ENCODE data around the gene PIK3IP1.
"Not testable (repeated sequence)": the region's sequence is repeated elsewhere in the genome, so short reads cannot be mapped to it uniquely, and the experiment has no call there.

The PIK3IP1 gene

GRCh38 chr22:31244046-31244942, 48.0 kb downstream of the PIK3IP1 start:
- Histone ChIP-seq H3K4me1 (peaks cover 17% of the 10 kb centered on the region), H3K9ac (no peak overlapping the region), H3K27me3 (no peaks in the 10 kb centered on the region), H3K27ac (no peak overlapping the region), H3K9me3 (no peaks in the 10 kb centered on the region), H3K4me3 (no peak overlapping the region), H3K4me2 (no peak overlapping the region), H4K20me1 (peaks cover 40% of the 10 kb centered on the region), H3K36me3 (peaks cover 52% of the 10 kb centered on the region)
- no peak for TF ChIP-seq Cebpa-rat (IDR thresholded peaks at IDR 0.05)

- H3K4me3 ChIP-seq, result no peak overlapping the region
These were observed 48.8 kb downstream of the PIK3IP1 start for GRCh38 chr22:31243339-31244045.

GRCh38 chr22:31241936-31242335, 50.4 kb downstream of the PIK3IP1 start:
- Histone ChIP-seq H3K4me2 (no peak overlapping the region), H3K36me3 (peaks cover 51% of the 10 kb centered on the region), H3K9ac (no peak overlapping the region), H3K9me3 (no peaks in the 10 kb centered on the region), H3K4me1 (no peaks in the 10 kb centered on the region), H3K27me3 (no peaks in the 10 kb centered on the region), H3K27ac (no peak overlapping the region), H4K20me1 (peaks cover 44% of the 10 kb centered on the region), H3K4me3 (no peak overlapping the region)
- no peak for TF ChIP-seq Cebpa-rat (IDR thresholded peaks at IDR 0.05)

More at GRCh38 chr22:31243339-31244045, 48.8 kb downstream of the PIK3IP1 start:
- Histone ChIP-seq H4K20me1 (peaks cover 44% of the 10 kb centered on the region), H3K4me1 (peaks cover 13% of the 10 kb centered on the region), H3K27ac (no peak overlapping the region), H3K36me3 (peaks cover 53% of the 10 kb centered on the region), H3K9me3 (no peaks in the 10 kb centered on the region), H3K4me2 (no peak overlapping the region), H3K9ac (no peak overlapping the region), H3K27me3 (no peaks in the 10 kb centered on the region)
- no peak for TF ChIP-seq Cebpa-rat (IDR thresholded peaks at IDR 0.05)

DNA sequence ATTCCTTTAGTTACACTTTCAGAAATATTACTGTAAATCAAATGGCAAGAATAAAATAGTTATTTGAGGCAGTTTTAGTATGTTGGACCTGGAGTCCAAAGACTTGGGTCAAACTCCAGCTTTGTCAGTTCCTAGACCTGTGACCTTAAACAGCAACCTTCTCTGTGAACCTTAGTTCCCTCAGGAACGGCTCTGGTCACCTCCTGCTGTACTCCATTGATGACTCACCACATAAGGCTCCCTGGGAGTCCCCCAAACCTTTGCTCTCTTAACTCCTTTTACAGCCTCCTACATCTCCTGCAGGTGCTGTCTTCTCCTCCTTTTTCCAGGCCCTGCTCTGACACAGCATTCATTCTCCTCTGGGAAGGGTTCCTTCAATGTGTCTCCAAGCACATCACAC, 51.1 kb downstream of the PIK3IP1 start:
- no peak overlapping the region for H3K4me3 ChIP-seq
- H3K27ac ChIP-seq, result no peak overlapping the region
- peaks cover 2% of the 10 kb centered on the region; the same call in 1 of the 2 replicates for H3K4me1 ChIP-seq
- H3K9me3 ChIP-seq, result no peaks in the 10 kb centered on the region
- H3K27me3 ChIP-seq, result no peaks in the 10 kb centered on the region
- H3K9ac ChIP-seq, result no peak overlapping the region
- H3K4me2 ChIP-seq, result no peak overlapping the region
- H4K20me1 ChIP-seq, result peaks cover 44% of the 10 kb centered on the region
- H3K36me3 ChIP-seq, result peaks cover 57% of the 10 kb centered on the region
- no peak for TF ChIP-seq Cebpa-rat (IDR thresholded peaks at IDR 0.05)

- H3K36me3 ChIP-seq, result peaks cover 66% of the 10 kb centered on the region
- peaks cover 44% of the 10 kb centered on the region for H4K20me1 ChIP-seq
- no peaks in the 10 kb centered on the region for H3K9me3 ChIP-seq
- no peaks in the 10 kb centered on the region for H3K27me3 ChIP-seq
- H3K4me2 ChIP-seq, result no peak overlapping the region
- TF ChIP-seq Cebpa-rat (IDR thresholded peaks at IDR 0.05), result no peak
- H3K9ac ChIP-seq, result no peak overlapping the region
- H3K4me3 ChIP-seq, result no peak overlapping the region
- no peak overlapping the region for H3K27ac ChIP-seq
- peaks cover 15% of the 10 kb centered on the region for H3K4me1 ChIP-seq
These were observed 52.4 kb downstream of the PIK3IP1 start for GRCh38 chr22:31239771-31240370.

GRCh38 chr22:31238057-31238456, 54.2 kb downstream of the PIK3IP1 start:
- Histone ChIP-seq H4K20me1 (peaks cover 33% of the 10 kb centered on the region), H3K27me3 (no peaks in the 10 kb centered on the region), H3K4me3 (no peak overlapping the region), H3K9me3 (no peaks in the 10 kb centered on the region), H3K4me1 (peaks cover 33% of the 10 kb centered on the region), H3K36me3 (peaks cover 63% of the 10 kb centered on the region), H3K9ac (no peak overlapping the region), H3K27ac (no peak overlapping the region), H3K4me2 (no peak overlapping the region)
- TF ChIP-seq Cebpa-rat (IDR thresholded peaks at IDR 0.05), result no peak

DNA sequence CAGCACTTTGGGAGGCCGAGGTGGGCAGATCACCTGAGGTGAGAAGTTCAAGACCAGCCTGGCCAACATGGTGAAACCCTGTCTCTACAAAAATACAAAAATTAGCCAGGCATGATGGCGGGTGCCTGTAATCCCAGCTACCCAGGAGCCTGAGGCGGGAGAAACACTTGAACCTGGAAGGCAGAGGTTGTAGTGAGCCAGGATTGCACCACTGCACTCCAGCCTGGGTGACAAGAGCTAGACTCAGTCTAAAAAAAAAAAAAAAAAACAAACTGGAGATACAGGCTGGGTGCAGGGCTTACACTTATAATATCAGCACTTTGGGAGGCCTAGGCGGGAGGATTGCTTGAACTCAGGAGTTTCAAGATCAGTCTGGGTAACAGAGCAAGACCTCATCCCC, 56.2 kb downstream of the PIK3IP1 start:
- H3K9ac ChIP-seq, result not testable (repeated sequence)
- H4K20me1 ChIP-seq, result peaks cover 35% of the 10 kb centered on the region

GRCh38 chr22:31235081-31235480, 57.2 kb downstream of the PIK3IP1 start:
- H3K27ac ChIP-seq, result peak overlapping the region; percentile 61
- H3K9ac ChIP-seq, result peak overlapping the region; percentile 21; the same call in 1 of the 2 replicates
- H3K4me2 ChIP-seq, result peak overlapping the region; percentile 74
- TF ChIP-seq Cebpa-rat (IDR thresholded peaks at IDR 0.05), result no peak
- peaks cover 55% of the 10 kb centered on the region for H3K36me3 ChIP-seq
- H4K20me1 ChIP-seq, result peaks cover 37% of the 10 kb centered on the region
- H3K4me1 ChIP-seq, result peaks cover 63% of the 10 kb centered on the region
- no peak overlapping the region for H3K4me3 ChIP-seq
- H3K9me3 ChIP-seq, result no peaks in the 10 kb centered on the region
- H3K27me3 ChIP-seq, result no peaks in the 10 kb centered on the region

More for the DNA sequence above, 56.2 kb downstream of the PIK3IP1 start:
- Histone ChIP-seq H3K4me2 (peak overlapping the region; percentile 74), H3K4me1 (peaks cover 53% of the 10 kb centered on the region), H3K36me3 (peaks cover 64% of the 10 kb centered on the region)
- not testable (repeated sequence) for H3K9me3 ChIP-seq, H3K4me3 ChIP-seq, H3K27me3 ChIP-seq, H3K27ac ChIP-seq

GRCh38 chr22:31233001-31233400, 59.3 kb downstream of the PIK3IP1 start:
- Histone ChIP-seq H3K9me3 (no peaks in the 10 kb centered on the region), H3K27ac (no peak overlapping the region), H3K36me3 (peaks cover 57% of the 10 kb centered on the region), H4K20me1 (peaks cover 18% of the 10 kb centered on the region; the same call in 1 of the 2 replicates), H3K27me3 (no peaks in the 10 kb centered on the region), H3K9ac (no peak overlapping the region), H3K4me3 (no peak overlapping the region), H3K4me2 (peak overlapping the region; percentile 17), H3K4me1 (peaks cover 79% of the 10 kb centered on the region)
- TF ChIP-seq Cebpa-rat (IDR thresholded peaks at IDR 0.05), result no peak
